DND-41 (cell line): ENCODE data around the gene FKRP.

ENCODE experiments used
- ATAC-seq: fragments of 200-7000 bp; cut with Tn5 transposase; 3 replicates; pipeline ENCODE4 v1.9.1; 2021; ENCODE audit warnings: low read depth; ENCODE audit not compliant: insufficient read depth
- DNase-seq: peaks from one replicate; pipeline ENCODE4 v3.0.0-alpha.2; 2020
- H2AFZ ChIP-seq: 2 replicates; pipeline ENCODE4 v1.6.0; 2012; ENCODE audit warnings: low read depth, low read length
- H3K27ac ChIP-seq: 2 replicates; pipeline ENCODE4 v1.5.1; 2012; ENCODE audit warnings: low read length, inconsistent platforms
- H3K27me3 ChIP-seq: fragments of 200-600 bp; sonication (generic); 2 replicates; pipeline ENCODE4 v1.6.0; 2012; ENCODE audit warnings: low read length, mild to moderate bottlenecking, inconsistent platforms; ENCODE audit not compliant: insufficient read depth, poor library complexity
- H3K36me3 ChIP-seq: 2 replicates; pipeline ENCODE4 v1.5.1; 2012; ENCODE audit warnings: low read length, inconsistent platforms; ENCODE audit not compliant: insufficient read depth
- H3K4me1 ChIP-seq: 2 replicates; pipeline ENCODE4 v1.5.1; 2012; ENCODE audit warnings: mild to moderate bottlenecking, low read length; ENCODE audit not compliant: insufficient read depth
- H3K4me2 ChIP-seq: 2 replicates; pipeline ENCODE4 v1.6.0; 2012; ENCODE audit warnings: mild to moderate bottlenecking, moderate library complexity, low read length, inconsistent platforms; ENCODE audit not compliant: insufficient read depth
- H3K4me3 ChIP-seq, 2 experiments: fragments of 200-600 bp in 1 of 2; shearing (Covaris generic) in 1 of 2; 2 replicates each; pipeline ENCODE4 v1.5.1; 2012 to 2016; ENCODE audit warnings: inconsistent platforms in 2 of 2, low read length in 2 of 2, mild to moderate bottlenecking in 2 of 2, low read depth in 1 of 2, moderate library complexity in 1 of 2
- H3K79me2 ChIP-seq: 2 replicates; pipeline ENCODE4 v1.6.0; 2012; ENCODE audit warnings: low read length, inconsistent platforms; ENCODE audit not compliant: insufficient read depth
- H3K9ac ChIP-seq: 2 replicates; pipeline ENCODE4 v1.6.0; 2012; ENCODE audit warnings: low read depth, mild to moderate bottlenecking, inconsistent platforms, low read length, moderate library complexity
- H3K9me3 ChIP-seq: 2 replicates; pipeline ENCODE4 v1.5.1; 2012; ENCODE audit warnings: low read length, moderate library complexity, mild to moderate bottlenecking, inconsistent platforms; ENCODE audit not compliant: insufficient read depth, severe bottlenecking
- H4K20me1 ChIP-seq: 2 replicates; pipeline ENCODE4 v1.6.0; 2012; ENCODE audit warnings: low read length; ENCODE audit not compliant: insufficient read depth
- EZH2 ChIP-seq: IDR thresholded peaks from 3 replicates; pipeline ENCODE4 v1.6.1; 2012; ENCODE audit warnings: borderline replicate concordance, low read depth, mild to moderate bottlenecking, moderate library complexity, low read length, inconsistent platforms; ENCODE audit not compliant: severe bottlenecking
- TF ChIP-seq, protein P1 (sequence below): IDR thresholded peaks from 2 replicates; pipeline ENCODE4 v1.5.1; 2012; ENCODE audit warnings: borderline replicate concordance, low read length, moderate library complexity, mild to moderate bottlenecking; ENCODE audit not compliant: poor library complexity, severe bottlenecking; ENCODE audit errors: extremely low read depth

FKRP gene

DNA sequence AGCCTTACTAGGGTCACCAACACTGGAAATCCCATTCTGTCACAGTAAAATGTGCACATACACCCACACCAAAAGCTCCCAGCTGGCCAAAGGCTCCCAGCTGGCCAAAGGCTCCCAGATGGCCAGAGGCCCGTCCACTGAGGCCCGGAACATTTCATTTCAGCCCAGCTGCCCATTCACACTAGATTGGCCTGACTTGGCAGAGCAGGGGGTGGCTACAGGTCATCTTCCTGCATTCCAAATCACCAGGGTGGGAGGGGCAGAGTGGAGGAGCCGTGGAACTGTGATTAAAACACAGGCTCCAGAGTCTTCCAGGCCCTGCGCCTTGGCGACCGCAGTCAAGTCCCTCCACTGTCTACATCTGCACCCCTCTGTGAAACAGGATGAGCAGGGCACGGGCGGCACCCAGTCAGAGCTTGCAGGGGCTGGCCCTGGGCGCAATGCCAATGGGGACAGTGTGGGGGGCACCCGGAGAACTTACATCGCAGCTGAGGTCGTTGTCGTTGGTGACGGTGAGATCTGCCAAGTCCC, 18.8 kb upstream of the FKRP start:
- Histone ChIP-seq H3K4me3 (no peak overlapping the region), H3K9ac (no peak overlapping the region), H3K9me3 (no peaks in the 10 kb centered on the region), H3K36me3 (peaks cover 100% of the 10 kb centered on the region), H3K4me1 (no peaks in the 10 kb centered on the region), H3K27me3 (no peaks in the 10 kb centered on the region), H3K27ac (no peak overlapping the region), H4K20me1 (peaks cover 85% of the 10 kb centered on the region), H2AFZ (no peak overlapping the region), H3K79me2 (peaks cover 42% of the 10 kb centered on the region), H3K4me2 (no peak overlapping the region)
- ATAC-seq (no peak), DNase-seq (no peak)
- TF ChIP-seq, protein P1, sequence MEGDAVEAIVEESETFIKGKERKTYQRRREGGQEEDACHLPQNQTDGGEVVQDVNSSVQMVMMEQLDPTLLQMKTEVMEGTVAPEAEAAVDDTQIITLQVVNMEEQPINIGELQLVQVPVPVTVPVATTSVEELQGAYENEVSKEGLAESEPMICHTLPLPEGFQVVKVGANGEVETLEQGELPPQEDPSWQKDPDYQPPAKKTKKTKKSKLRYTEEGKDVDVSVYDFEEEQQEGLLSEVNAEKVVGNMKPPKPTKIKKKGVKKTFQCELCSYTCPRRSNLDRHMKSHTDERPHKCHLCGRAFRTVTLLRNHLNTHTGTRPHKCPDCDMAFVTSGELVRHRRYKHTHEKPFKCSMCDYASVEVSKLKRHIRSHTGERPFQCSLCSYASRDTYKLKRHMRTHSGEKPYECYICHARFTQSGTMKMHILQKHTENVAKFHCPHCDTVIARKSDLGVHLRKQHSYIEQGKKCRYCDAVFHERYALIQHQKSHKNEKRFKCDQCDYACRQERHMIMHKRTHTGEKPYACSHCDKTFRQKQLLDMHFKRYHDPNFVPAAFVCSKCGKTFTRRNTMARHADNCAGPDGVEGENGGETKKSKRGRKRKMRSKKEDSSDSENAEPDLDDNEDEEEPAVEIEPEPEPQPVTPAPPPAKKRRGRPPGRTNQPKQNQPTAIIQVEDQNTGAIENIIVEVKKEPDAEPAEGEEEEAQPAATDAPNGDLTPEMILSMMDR, result no peak
- TF ChIP-seq EZH2, result no peak

DNA sequence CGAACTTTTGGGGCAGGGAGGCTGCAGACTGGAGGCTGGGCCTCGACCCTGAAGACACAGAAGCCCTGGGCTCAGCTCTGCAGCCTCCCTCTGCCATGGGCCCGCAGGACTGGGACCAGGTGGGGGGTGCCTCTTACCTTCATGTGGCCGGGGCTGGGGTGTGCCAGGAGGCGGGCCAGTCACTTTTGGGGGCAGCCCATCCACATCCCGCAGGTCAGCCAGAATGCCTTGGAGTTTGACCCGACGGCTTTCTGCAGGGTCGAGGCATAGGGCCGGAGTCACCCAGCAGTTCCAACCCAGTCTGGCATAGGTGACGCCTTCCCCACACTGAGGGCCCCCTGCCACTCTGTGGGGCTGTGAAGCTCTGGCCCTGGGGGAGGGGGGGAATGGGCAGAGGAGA, 18.1 kb upstream of the FKRP start:
- no peak overlapping the region for H3K4me3 ChIP-seq
- H3K4me1 ChIP-seq, result no peaks in the 10 kb centered on the region
- H3K9me3 ChIP-seq, result no peaks in the 10 kb centered on the region
- H3K36me3 ChIP-seq, result peaks cover 100% of the 10 kb centered on the region
- no peak overlapping the region for H3K4me2 ChIP-seq
- no peak overlapping the region for H2AFZ ChIP-seq
- TF ChIP-seq, protein P1, result no peak
- TF ChIP-seq EZH2, result no peak
- DNase-seq, result no peak
- H3K9ac ChIP-seq, result no peak overlapping the region
- H4K20me1 ChIP-seq, result peaks cover 87% of the 10 kb centered on the region
- H3K79me2 ChIP-seq, result peaks cover 49% of the 10 kb centered on the region
- no peaks in the 10 kb centered on the region for H3K27me3 ChIP-seq
- no peak overlapping the region for H3K27ac ChIP-seq
- no peak for ATAC-seq

DNA sequence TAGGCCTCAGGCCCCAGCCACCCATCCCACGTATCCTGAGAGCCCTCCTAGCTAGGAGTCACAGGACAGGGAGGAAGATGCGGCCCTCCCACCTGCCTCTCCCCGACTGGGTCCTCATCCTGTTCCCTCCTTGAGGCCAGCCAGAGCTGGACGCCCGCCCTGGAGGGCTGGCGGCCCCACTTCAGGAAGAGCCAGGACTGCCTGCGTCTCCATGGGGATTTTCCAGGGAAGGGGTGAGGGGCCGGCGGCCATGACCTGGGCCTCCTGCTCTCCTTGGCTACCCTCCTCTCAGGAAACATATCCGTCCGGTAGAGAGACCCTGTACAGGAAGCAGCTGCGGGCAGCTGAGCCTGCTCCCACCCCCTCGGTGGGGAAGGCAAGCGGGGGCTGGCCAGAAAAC, 17.6 kb upstream of the FKRP start:
- no peak overlapping the region for H3K4me2 ChIP-seq
- H4K20me1 ChIP-seq, result peaks cover 88% of the 10 kb centered on the region
- TF ChIP-seq, protein P1, result no peak
- no peak for TF ChIP-seq EZH2
- H3K27me3 ChIP-seq, result no peaks in the 10 kb centered on the region
- H3K36me3 ChIP-seq, result peaks cover 100% of the 10 kb centered on the region
- no peak overlapping the region for H3K27ac ChIP-seq
- no peak overlapping the region for H3K4me3 ChIP-seq
- no peak for ATAC-seq
- no peak overlapping the region for H2AFZ ChIP-seq
- no peaks in the 10 kb centered on the region for H3K9me3 ChIP-seq
- no peaks in the 10 kb centered on the region for H3K4me1 ChIP-seq
- no peak for DNase-seq
- H3K9ac ChIP-seq, result no peak overlapping the region
- H3K79me2 ChIP-seq, result peaks cover 54% of the 10 kb centered on the region
